ENCODE data around the gene HBA1.
"Not testable (repeated sequence)": the region's sequence is repeated elsewhere in the genome, so short reads cannot be mapped to it uniquely, and the experiment has no call there.

The HBA1 gene

DNA sequence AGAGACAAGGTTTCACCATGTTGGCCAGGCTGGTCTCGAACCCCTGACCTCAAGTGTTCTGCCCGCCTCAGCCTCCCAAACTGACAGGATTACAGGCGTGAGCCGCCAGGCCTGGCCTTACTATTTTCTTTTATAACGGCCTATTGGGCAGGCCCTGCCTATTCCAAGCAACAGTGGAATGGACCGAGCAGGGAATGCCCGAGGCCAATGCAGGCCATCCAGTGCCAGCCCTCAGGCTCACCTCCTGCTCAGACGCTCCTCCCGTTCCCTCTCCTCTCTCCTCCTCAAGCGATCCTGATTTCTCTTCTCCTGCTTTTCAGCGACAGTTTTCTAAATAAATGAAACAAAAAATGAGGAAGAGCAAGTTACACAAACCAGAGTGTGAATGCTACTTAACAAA is 16.2 kb downstream of the HBA1 start:
- no peak overlapping the region for H3K4me2 ChIP-seq (ENCODE audit: low read length)
- no peak overlapping the region for H3K9ac ChIP-seq (ENCODE audit: low read depth, low read length)
- H3K4me1 ChIP-seq (ENCODE audit: control insufficient read depth, insufficient read depth, low read length), result peaks cover 9% of the 10 kb centered on the region
- peaks cover 71% of the 10 kb centered on the region for H3K36me3 ChIP-seq (ENCODE audit: insufficient read depth, low read length)
- H3K9me3 ChIP-seq (replicated peaks; ENCODE audit: low read length), result no peaks in the 10 kb centered on the region
- H3K4me3 ChIP-seq (ENCODE audit: low read length), result no peak overlapping the region
- H3K27me3 ChIP-seq (ENCODE audit: control insufficient read depth, insufficient read depth, low read length), result no peaks in the 10 kb centered on the region

DNA sequence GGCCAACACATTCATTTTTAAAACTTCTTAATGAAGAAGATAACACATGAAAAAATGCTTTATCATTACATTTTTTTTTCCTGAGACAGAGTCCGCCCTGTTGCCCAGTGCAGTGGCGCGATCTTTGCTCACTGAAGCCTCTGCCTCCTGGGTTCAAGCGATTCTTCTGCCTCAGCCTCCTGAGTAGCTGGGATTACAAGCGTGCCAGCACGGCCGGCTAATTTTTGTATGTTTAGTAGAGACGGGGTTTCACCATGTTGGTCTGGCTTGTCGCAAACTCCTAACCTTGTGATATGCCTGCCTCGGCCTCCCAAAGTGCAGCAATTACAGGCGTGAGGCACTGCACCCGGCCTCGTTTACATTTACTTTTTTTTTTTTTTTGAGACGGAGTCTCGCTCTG is 17.0 kb downstream of the HBA1 start:
- Histone ChIP-seq H3K4me2 (ENCODE audit: low read length) (no peak overlapping the region), H3K9me3 (replicated peaks; ENCODE audit: low read length) (no peaks in the 10 kb centered on the region), H3K9ac (ENCODE audit: low read depth, low read length) (no peak overlapping the region), H3K27me3 (ENCODE audit: control insufficient read depth, insufficient read depth, low read length) (no peaks in the 10 kb centered on the region), H3K4me1 (ENCODE audit: control insufficient read depth, insufficient read depth, low read length) (peaks cover 9% of the 10 kb centered on the region), H3K4me3 (ENCODE audit: low read length) (no peak overlapping the region), H3K36me3 (ENCODE audit: insufficient read depth, low read length) (peaks cover 74% of the 10 kb centered on the region)

DNA sequence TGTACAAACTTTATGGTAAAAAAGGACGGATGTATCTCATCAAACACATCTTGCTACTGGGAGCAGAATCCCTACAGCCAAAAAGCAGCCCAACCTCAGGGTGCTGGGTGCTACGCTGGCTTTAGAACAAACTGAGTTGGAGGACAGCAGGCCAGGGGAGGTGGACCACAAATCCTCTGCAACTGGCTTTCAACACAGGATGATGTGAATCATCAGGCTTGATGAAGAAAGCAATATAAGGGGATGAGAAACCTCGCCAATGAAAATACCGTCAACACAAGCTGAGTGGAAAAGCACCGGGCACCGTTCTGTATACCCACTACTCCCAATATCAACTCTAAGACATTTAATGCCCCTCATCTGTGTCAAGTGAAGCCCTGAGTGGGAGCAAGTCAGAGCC is 18.0 kb downstream of the HBA1 start:
- Histone ChIP-seq H3K9ac (ENCODE audit: low read depth, low read length) (no peak overlapping the region), H3K4me2 (ENCODE audit: low read length) (no peak overlapping the region), H3K36me3 (ENCODE audit: insufficient read depth, low read length) (peaks cover 71% of the 10 kb centered on the region), H3K27me3 (ENCODE audit: control insufficient read depth, insufficient read depth, low read length) (no peaks in the 10 kb centered on the region), H3K4me1 (ENCODE audit: control insufficient read depth, insufficient read depth, low read length) (peaks cover 9% of the 10 kb centered on the region), H3K4me3 (ENCODE audit: low read length) (no peak overlapping the region), H3K9me3 (replicated peaks; ENCODE audit: low read length) (no peaks in the 10 kb centered on the region)

DNA sequence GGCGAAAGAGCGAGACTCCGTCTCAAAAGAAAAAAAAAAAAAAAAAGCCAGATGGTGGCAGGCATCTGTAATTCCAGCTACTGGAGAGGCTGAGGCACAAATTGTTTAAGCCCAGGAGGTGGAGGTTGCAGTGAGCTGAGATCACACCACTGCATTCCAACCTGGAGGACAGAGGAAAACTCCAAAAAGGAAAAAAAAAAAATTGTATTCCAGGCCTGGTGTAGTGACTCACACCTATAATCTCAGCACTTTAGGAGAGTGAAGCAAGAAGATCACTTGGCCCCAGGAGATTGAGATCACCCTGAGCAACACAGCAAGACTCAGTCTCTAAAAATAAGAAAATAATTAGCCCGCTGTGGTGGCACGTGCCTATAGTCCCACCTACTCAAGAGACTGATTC is 23.9 kb downstream of the HBA1 start:
- Histone ChIP-seq H3K4me2 (ENCODE audit: low read length) (no peak overlapping the region), H3K4me3 (ENCODE audit: low read length) (no peak overlapping the region), H3K9ac (ENCODE audit: low read depth, low read length) (no peak overlapping the region), H3K27me3 (ENCODE audit: control insufficient read depth, insufficient read depth, low read length) (no peaks in the 10 kb centered on the region), H3K9me3 (replicated peaks; ENCODE audit: low read length) (no peaks in the 10 kb centered on the region), H3K4me1 (ENCODE audit: control insufficient read depth, insufficient read depth, low read length) (no peaks in the 10 kb centered on the region), H3K36me3 (ENCODE audit: insufficient read depth, low read length) (peaks cover 54% of the 10 kb centered on the region)

DNA sequence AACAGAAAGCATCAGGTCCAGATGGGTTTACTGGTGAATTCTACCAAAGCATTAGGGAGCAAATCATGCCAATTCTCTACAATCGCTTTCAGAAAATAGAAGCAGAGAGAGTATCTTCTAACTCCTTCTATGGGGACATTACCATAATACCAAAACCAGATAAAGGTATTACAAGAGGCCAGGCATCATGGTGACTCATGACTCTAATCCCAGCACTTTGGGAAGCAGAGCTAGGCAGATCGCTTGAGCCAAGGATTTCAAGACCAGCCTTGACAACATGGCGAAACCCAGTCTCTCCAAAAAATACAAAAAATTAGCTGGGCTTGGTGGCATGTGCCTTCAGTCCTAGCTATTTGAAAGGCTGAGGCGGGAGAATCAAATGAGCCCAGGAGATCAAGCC is 26.8 kb downstream of the HBA1 start:
- no peaks in the 10 kb centered on the region for H3K27me3 ChIP-seq (ENCODE audit: control insufficient read depth, insufficient read depth, low read length)
- no peak overlapping the region for H3K4me3 ChIP-seq (ENCODE audit: low read length)
- peaks cover 62% of the 10 kb centered on the region for H3K36me3 ChIP-seq (ENCODE audit: insufficient read depth, low read length)
- H3K4me1 ChIP-seq (ENCODE audit: control insufficient read depth, insufficient read depth, low read length), result no peaks in the 10 kb centered on the region
- H3K9me3 ChIP-seq (replicated peaks; ENCODE audit: low read length), result no peaks in the 10 kb centered on the region
- no peak overlapping the region for H3K9ac ChIP-seq (ENCODE audit: low read depth, low read length)
- H3K4me2 ChIP-seq (ENCODE audit: low read length), result no peak overlapping the region

DNA sequence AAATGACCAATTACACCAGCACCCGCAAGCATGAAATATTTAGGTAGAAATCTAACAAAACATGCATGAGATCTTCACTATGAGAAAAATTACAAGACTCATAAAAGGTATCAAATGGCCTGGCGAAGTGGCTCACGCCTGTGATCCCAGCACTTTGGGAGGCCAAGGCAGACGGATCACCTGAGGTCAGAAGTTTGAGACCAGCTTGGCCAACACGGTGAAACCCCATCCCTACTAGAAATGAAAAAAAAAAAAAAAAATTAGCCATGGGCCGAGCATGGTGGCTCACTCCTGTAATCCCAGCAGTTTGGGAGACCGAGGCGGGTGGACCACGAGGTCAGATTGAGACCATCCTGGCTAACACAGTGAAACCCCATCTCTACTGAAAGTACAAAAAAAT is 27.6 kb downstream of the HBA1 start:
- H3K4me3 ChIP-seq (ENCODE audit: low read length); H3K9ac ChIP-seq (ENCODE audit: low read depth, low read length); H3K4me2 ChIP-seq (ENCODE audit: low read length); H3K27me3 ChIP-seq (ENCODE audit: control insufficient read depth, insufficient read depth, low read length); H3K9me3 ChIP-seq (replicated peaks; ENCODE audit: low read length); H3K4me1 ChIP-seq (ENCODE audit: control insufficient read depth, insufficient read depth, low read length): not testable (repeated sequence)
- H3K36me3 ChIP-seq (ENCODE audit: insufficient read depth, low read length), result peaks cover 63% of the 10 kb centered on the region

DNA sequence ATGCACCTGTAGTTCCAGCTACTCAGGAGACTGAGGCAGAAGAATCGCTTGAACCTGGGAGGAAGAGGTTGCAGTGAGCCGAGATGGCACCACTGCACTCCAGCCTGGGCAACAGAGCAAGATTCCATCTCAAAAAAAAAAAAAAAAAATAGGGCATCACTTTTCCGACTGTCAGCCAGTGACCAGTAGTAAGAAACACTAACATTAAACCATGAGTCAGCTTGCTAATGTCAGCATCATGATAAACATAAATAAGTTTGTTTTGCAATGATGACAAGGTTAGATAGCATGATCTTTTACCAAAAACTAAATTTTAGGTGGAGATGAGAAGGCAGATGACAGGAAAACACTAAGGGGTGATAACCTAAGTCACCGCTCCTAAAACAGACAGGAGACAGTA is 32.9 kb downstream of the HBA1 start:
- H3K9ac ChIP-seq (ENCODE audit: low read depth, low read length); H3K4me2 ChIP-seq (ENCODE audit: low read length); H3K27me3 ChIP-seq (ENCODE audit: control insufficient read depth, insufficient read depth, low read length); H3K9me3 ChIP-seq (replicated peaks; ENCODE audit: low read length); H3K4me1 ChIP-seq (ENCODE audit: control insufficient read depth, insufficient read depth, low read length); H3K4me3 ChIP-seq (ENCODE audit: low read length): not testable (repeated sequence)
- H3K36me3 ChIP-seq (ENCODE audit: insufficient read depth, low read length), result peaks cover 76% of the 10 kb centered on the region

DNA sequence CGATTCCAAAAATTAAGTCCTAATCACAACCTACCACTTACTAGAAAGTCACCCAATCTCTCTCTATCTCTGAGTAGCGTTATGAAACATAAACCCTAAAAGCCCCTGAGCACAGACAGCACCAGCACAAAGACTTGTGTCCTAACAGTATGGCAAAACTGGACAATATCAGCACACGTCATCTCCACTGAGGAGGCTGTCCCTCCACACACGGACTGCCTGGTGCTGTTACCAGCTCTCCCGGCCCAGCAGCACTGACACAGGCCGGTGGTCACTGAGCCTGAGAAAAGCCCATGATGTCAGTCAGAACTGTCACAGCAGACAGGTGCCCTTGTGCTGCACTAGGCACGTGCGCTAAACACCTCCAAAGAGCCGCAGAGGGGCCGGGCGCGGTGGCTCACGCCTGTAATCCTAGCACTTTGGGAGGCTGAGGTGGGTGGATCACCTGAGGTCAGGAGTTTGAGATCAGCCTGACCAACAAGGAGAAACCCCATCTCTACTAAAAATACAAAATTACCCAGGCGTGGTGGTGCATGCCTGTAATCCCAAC is 35.2 kb downstream of the HBA1 start:
- peaks cover 61% of the 10 kb centered on the region for H3K36me3 ChIP-seq (ENCODE audit: insufficient read depth, low read length)
- H3K9ac ChIP-seq (ENCODE audit: low read depth, low read length); H3K4me3 ChIP-seq (ENCODE audit: low read length): not testable (repeated sequence)

DNA sequence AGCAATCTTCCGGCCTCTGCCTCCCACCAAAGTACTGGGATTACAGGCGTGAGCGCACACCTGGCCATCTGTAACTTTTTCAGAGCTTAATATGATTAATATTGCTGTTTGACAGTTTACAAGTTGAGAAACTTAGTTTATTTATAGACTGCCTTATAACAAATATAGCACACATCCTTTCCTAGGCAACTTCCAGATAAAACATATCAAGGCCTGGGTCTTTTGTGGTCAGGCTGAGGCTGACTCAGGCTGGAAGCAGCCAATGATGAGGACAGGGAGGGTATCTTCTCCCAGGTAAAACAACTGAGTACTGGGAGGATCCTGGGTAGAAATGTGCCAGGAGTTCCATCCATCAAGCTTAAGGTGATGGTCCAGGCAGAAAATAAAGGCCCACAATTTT is 36.5 kb downstream of the HBA1 start:
- Histone ChIP-seq H3K27me3 (ENCODE audit: control insufficient read depth, insufficient read depth, low read length) (no peaks in the 10 kb centered on the region), H3K4me2 (ENCODE audit: low read length) (no peak overlapping the region), H3K4me1 (ENCODE audit: control insufficient read depth, insufficient read depth, low read length) (no peaks in the 10 kb centered on the region), H3K9ac (ENCODE audit: low read depth, low read length) (no peak overlapping the region), H3K9me3 (replicated peaks; ENCODE audit: low read length) (no peaks in the 10 kb centered on the region), H3K4me3 (ENCODE audit: low read length) (no peak overlapping the region), H3K36me3 (ENCODE audit: insufficient read depth, low read length) (peaks cover 60% of the 10 kb centered on the region)

More for the DNA sequence above, 35.2 kb downstream of the HBA1 start:
- not testable (repeated sequence) for H3K9me3 ChIP-seq (replicated peaks; ENCODE audit: low read length); H3K27me3 ChIP-seq (ENCODE audit: control insufficient read depth, insufficient read depth, low read length); H3K4me1 ChIP-seq (ENCODE audit: control insufficient read depth, insufficient read depth, low read length); H3K4me2 ChIP-seq (ENCODE audit: low read length)

DNA sequence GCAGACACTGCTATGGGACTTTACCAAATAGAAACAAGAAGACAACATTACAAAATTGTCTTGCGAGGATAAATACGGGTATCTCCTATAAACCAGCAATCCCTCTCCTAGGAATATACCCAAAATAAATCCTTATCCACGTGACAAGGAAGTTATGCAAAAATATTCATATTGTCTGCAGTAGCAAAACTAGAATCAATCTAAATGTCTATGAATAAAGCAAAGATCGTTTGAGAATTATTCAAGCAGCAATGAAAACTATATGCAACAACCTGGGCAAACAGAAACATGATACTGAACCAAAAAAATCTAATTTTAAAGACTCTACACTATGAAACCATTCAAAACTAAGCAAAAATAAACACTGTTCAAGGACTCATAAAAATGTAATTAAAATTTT is 43.5 kb downstream of the HBA1 start:
- H3K4me3 ChIP-seq (ENCODE audit: low read length), result no peak overlapping the region
- H3K9me3 ChIP-seq (replicated peaks; ENCODE audit: low read length), result no peaks in the 10 kb centered on the region
- no peak overlapping the region for H3K4me2 ChIP-seq (ENCODE audit: low read length)
- no peaks in the 10 kb centered on the region for H3K4me1 ChIP-seq (ENCODE audit: control insufficient read depth, insufficient read depth, low read length)
- no peak overlapping the region for H3K9ac ChIP-seq (ENCODE audit: low read depth, low read length)
- peaks cover 63% of the 10 kb centered on the region for H3K36me3 ChIP-seq (ENCODE audit: insufficient read depth, low read length)
- no peaks in the 10 kb centered on the region for H3K27me3 ChIP-seq (ENCODE audit: control insufficient read depth, insufficient read depth, low read length)
